HL-60 (cell line): ENCODE measurements around the gene GPHN.

Source experiments
- DNase-seq, 2 experiments: peaks; one replicate each; pipeline ENCODE4 v3.0.0-alpha.2; 2010 to 2020; ENCODE audit warnings: low read depth in 1 of 2, low spot score in 1 of 2
- H3K27ac ChIP-seq: fragments of 250-450 bp; sonication (Bioruptor Pico); replicated peaks from 2 replicates; pipeline ENCODE4 v1.5.1; 2020; ENCODE audit warnings: mild to moderate bottlenecking, moderate library complexity
- H3K27me3 ChIP-seq: fragments of 250-450 bp; sonication (Bioruptor Pico); 2 replicates; pipeline ENCODE4 v1.5.1; 2021; ENCODE audit warnings: mild to moderate bottlenecking, moderate library complexity; ENCODE audit not compliant: insufficient read depth, poor library complexity, severe bottlenecking
- H3K4me3 ChIP-seq: replicated peaks from 2 replicates; pipeline ENCODE4 v1.5.1; 2011; ENCODE audit warnings: mild to moderate bottlenecking, control low read depth, low read length; ENCODE audit not compliant: insufficient read depth
- CTCF ChIP-seq: IDR thresholded peaks from one replicate; pipeline ENCODE4 v1.5.1; 2011; ENCODE audit warnings: low read length, control low read depth, inconsistent platforms; ENCODE audit not compliant: insufficient read depth
- GABPA ChIP-seq: IDR thresholded peaks from 2 replicates; pipeline ENCODE4 v1.6.1; 2012; ENCODE audit warnings: low read depth
- POLR2AphosphoS5 ChIP-seq: IDR thresholded peaks from 2 replicates; pipeline ENCODE4 v1.6.1; 2012; ENCODE audit warnings: low read depth
- REST ChIP-seq: IDR thresholded peaks from 2 replicates; pipeline ENCODE4 v1.6.1; 2012; ENCODE audit warnings: low read depth; ENCODE audit not compliant: insufficient replicate concordance
- SPI1 ChIP-seq: IDR thresholded peaks from 2 replicates; pipeline ENCODE4 v1.6.1; 2012; ENCODE audit warnings: low read depth, mild to moderate bottlenecking, borderline replicate concordance

GPHN gene

DNA sequence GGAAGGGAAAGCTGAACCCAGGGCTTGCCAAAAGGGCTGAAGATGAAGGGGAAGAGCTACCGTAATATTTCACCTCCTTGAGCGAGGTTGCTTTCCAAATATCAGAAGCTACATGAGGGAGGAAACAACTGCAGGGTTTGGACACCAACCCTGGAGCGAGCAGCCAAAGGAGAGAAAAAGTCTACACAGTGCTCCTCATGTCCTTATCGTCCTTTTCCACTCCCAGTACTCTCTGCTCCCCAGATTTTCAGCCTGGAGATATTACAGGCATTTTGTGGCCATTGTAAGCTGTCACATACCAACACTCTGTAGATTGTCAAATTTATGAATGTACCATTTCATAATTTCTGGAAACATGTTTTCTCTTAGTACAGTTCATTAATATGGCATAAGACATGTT lies 115.9 kb downstream of the GPHN start:
- TF ChIP-seq POLR2AphosphoS5 (no peak), CTCF (no peak)
- H3K27me3 ChIP-seq: no peaks in the 10 kb centered on the region
- DNase-seq: no peak
- H3K4me3 ChIP-seq: no peak overlapping the region
- H3K27ac ChIP-seq: no peak overlapping the region

GRCh38 chr14:66624336-66624937 lies 116.5 kb downstream of the GPHN start:
- TF ChIP-seq SPI1 (no peak), REST (no peak)
- Histone ChIP-seq H3K27me3 (no peaks in the 10 kb centered on the region), H3K4me3 (no peak overlapping the region), H3K27ac (no peak overlapping the region)
- peak in 1 of 2 experiments; percentile 27 for DNase-seq

DNA sequence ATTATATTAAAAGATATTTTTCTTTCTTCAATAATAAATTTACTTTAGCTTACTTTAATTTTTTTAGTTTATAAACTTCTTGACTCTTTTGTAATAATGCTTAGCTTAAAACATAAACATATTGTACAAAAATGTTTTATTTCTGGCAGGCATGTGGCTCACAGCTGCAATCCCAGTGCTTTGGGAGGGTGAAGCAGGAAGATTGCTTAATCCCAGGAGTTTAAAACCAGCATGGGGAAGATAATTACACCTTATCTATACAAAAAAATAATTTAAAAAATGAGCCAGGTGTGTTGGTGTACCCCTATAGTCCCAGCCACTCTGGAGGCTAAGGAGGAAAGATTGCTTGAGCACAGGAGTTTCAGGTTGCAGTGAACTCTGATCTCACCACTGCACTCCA lies 120.7 kb downstream of the GPHN start:
- DNase-seq: no peak
- no peak overlapping the region for H3K27ac ChIP-seq
- H3K27me3 ChIP-seq: no peaks in the 10 kb centered on the region
- TF ChIP-seq SPI1 (no peak), REST (no peak), POLR2AphosphoS5 (no peak), CTCF (no peak), GABPA (no peak)
- no peak overlapping the region for H3K4me3 ChIP-seq

DNA sequence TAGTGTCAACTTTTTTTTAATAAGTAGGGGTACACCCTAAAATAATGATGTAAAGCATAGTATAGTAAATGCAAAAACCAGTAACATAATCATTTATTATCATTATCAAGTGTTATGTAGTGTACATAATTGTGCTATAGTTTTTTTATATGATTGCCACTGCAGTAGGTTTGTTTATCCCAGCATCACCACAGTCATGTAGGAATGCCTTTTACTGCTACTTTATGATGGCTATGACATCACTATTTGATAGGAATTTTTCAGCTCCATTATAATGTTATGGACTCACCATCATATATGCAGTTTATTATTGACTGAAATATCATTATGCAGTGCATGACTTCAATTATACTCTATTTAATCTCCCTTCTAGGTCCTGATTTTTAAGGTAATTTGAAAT lies 121.6 kb downstream of the GPHN start:
- no peak for TF ChIP-seq REST
- no peak for TF ChIP-seq CTCF
- no peak for TF ChIP-seq SPI1
- TF ChIP-seq POLR2AphosphoS5: no peak
- no peak for TF ChIP-seq GABPA
- no peak for DNase-seq
- Histone ChIP-seq H3K27ac (no peak overlapping the region), H3K4me3 (no peak overlapping the region), H3K27me3 (no peaks in the 10 kb centered on the region)
